Erythroblast (primary cell): ENCODE results near the gene ZNF639.

ENCODE experiments used
- GATA1 ChIP-seq: IDR thresholded peaks from 2 replicates; pipeline ENCODE4 v1.6.1; 2011; ENCODE audit warnings: low read depth, mild to moderate bottlenecking, control low read depth, low read length, moderate library complexity
- POLR2A ChIP-seq: IDR thresholded peaks from 2 replicates; pipeline ENCODE4 v1.6.1; 2011; ENCODE audit warnings: mild to moderate bottlenecking, low read length

DNA sequence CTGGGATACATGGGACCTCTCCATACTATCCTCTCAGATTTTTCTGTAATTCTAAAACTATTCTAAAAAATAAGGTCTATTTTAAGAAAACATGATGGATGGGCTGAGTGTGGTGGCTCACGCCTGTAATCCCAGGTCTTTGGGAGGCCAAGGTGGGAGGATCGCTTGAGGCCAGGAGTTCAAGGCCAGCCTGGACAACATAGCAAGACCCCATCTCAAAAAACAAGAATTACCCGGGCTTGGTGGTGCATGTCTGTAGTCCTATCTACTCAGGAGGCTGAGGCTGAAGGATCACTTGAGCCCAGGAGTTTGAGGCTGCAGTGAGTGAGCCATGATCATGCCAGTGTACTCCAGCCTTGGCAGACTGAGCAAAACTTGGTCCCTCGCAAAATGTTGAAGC, 9.4 kb downstream of the ZNF639 start:
- no peak for TF ChIP-seq POLR2A
- no peak for TF ChIP-seq GATA1
